ENCODE measurements around the gene SCARF2. TPM values are rescaled to one million over a fixed set of nuclear protein-coding genes. Genes with fewer than 3 reads are reported as not detected.
"Not testable (repeated sequence)": the region's sequence is repeated elsewhere in the genome, so short reads cannot be mapped to it uniquely, and the experiment has no call there.

The SCARF2 gene
- total RNA-seq, 1 experiment from 2014 or later, result 2.7 TPM

- intact Hi-C loops (cut with micrococcal nuclease), result loop anchor here (10.0 kb wide), 2 partner anchors 82 to 282 kb away; partner anchors contain the start of gene KLHL22
- no TSS peak for BruUV-seq (replicated peaks)
Observed at GRCh38 chr22:20412474-20413216, 25.0 kb downstream of the SCARF2 start.

GRCh38 chr22:20409385-20409784, 28.2 kb downstream of the SCARF2 start:
- H3K4me3 ChIP-seq (ENCODE audit: low read length); H3K9me3 ChIP-seq (ENCODE audit: low read length); H3K36me3 ChIP-seq (ENCODE audit: low read depth, low read length); DNase-seq; H3F3A ChIP-seq (ENCODE audit: low read length, unreplicated experiment); intact Hi-C loops (cut with micrococcal nuclease); H2AFZ ChIP-seq (ENCODE audit: low read length); H3K9me2 ChIP-seq (replicated peaks; ENCODE audit: low read length); BruUV-seq (replicated peaks); POLR2A ChIA-PET (ENCODE audit: unreplicated experiment); H3K79me2 ChIP-seq (ENCODE audit: low read length); H4K20me1 ChIP-seq (ENCODE audit: low read length); H3K4me1 ChIP-seq (ENCODE audit: insufficient read depth, low read length); CTCF ChIA-PET; H3K4me2 ChIP-seq (ENCODE audit: low read length); ATAC-seq; H3K27me3 ChIP-seq (ENCODE audit: low read length); H3K27ac ChIP-seq (ENCODE audit: low read length); H3K9ac ChIP-seq (ENCODE audit: low read length): not testable (repeated sequence)

More at GRCh38 chr22:20412474-20413216, 25.0 kb downstream of the SCARF2 start:
- ChIA-PET CTCF (no interaction called here), POLR2A (ENCODE audit: unreplicated experiment) (no interaction called here)
- no peaks in the 10 kb centered on the region for H3K27me3 ChIP-seq (ENCODE audit: low read length)
- no peak overlapping the region for H3K4me3 ChIP-seq (ENCODE audit: low read length)
- no peak for TF ChIP-seq CTCF (conservative IDR thresholded peaks at IDR 0.05; ENCODE audit: low read depth, low read length)
- TF ChIP-seq EZH2phosphoT487 (IDR thresholded peaks at IDR 0.05; ENCODE audit: borderline replicate concordance, low read length), result no peak
- TF ChIP-seq EZH2 (IDR thresholded peaks at IDR 0.05; ENCODE audit: low read length, unreplicated experiment), result no peak
- H4K20me1 ChIP-seq (ENCODE audit: low read length), result no peaks in the 10 kb centered on the region
- DNase-seq (no peak), ATAC-seq (no peak)
- no peaks in the 10 kb centered on the region for H3K4me1 ChIP-seq (ENCODE audit: insufficient read depth, low read length)
- H3K27ac ChIP-seq (ENCODE audit: low read length), result no peak overlapping the region
- H3K9me3 ChIP-seq (ENCODE audit: low read length), result no peaks in the 10 kb centered on the region
- H2AFZ ChIP-seq (ENCODE audit: low read length), result no peak overlapping the region
- H3K79me2 ChIP-seq (ENCODE audit: low read length), result no peaks in the 10 kb centered on the region
- no peaks in the 10 kb centered on the region for H3F3A ChIP-seq (ENCODE audit: low read length, unreplicated experiment)
- no peak overlapping the region for H3K9ac ChIP-seq (ENCODE audit: low read length)
- no peaks in the 10 kb centered on the region for H3K9me2 ChIP-seq (replicated peaks; ENCODE audit: low read length)
- H3K36me3 ChIP-seq (ENCODE audit: low read depth, low read length), result no peaks in the 10 kb centered on the region
- H3K4me2 ChIP-seq (ENCODE audit: low read length), result no peak overlapping the region

GRCh38 chr22:20408891-20409290, 28.7 kb downstream of the SCARF2 start:
- Histone ChIP-seq H4K20me1 (ENCODE audit: low read length) (no peaks in the 10 kb centered on the region), H2AFZ (ENCODE audit: low read length) (no peak overlapping the region), H3K36me3 (ENCODE audit: low read depth, low read length) (no peaks in the 10 kb centered on the region), H3K9ac (ENCODE audit: low read length) (no peak overlapping the region), H3K4me2 (ENCODE audit: low read length) (no peak overlapping the region), H3K27me3 (ENCODE audit: low read length) (no peaks in the 10 kb centered on the region), H3K79me2 (ENCODE audit: low read length) (no peaks in the 10 kb centered on the region), H3K9me3 (ENCODE audit: low read length) (no peaks in the 10 kb centered on the region), H3K27ac (ENCODE audit: low read length) (no peak overlapping the region), H3K9me2 (replicated peaks; ENCODE audit: low read length) (no peaks in the 10 kb centered on the region), H3K4me1 (ENCODE audit: insufficient read depth, low read length) (no peaks in the 10 kb centered on the region), H3F3A (ENCODE audit: low read length, unreplicated experiment) (no peaks in the 10 kb centered on the region), H3K4me3 (ENCODE audit: low read length) (no peak overlapping the region)
- ChIA-PET CTCF (no interaction called here), POLR2A (ENCODE audit: unreplicated experiment) (no interaction called here)
- TF ChIP-seq EZH2phosphoT487 (IDR thresholded peaks at IDR 0.05; ENCODE audit: borderline replicate concordance, low read length) (no peak), EZH2 (IDR thresholded peaks at IDR 0.05; ENCODE audit: low read length, unreplicated experiment) (no peak), CTCF (conservative IDR thresholded peaks at IDR 0.05; ENCODE audit: low read depth, low read length) (no peak)
- intact Hi-C loops (cut with micrococcal nuclease), result no loop called here
- ATAC-seq, result no peak
- no peak for DNase-seq
- no TSS peak for BruUV-seq (replicated peaks)

All from PC-3 (cell line).